ENCODE measurements around the gene RBFA. TPM values are rescaled to one million over a fixed set of nuclear protein-coding genes. Genes with fewer than 3 reads are reported as not detected.
"Not testable (repeated sequence)": the region's sequence is repeated elsewhere in the genome, so short reads cannot be mapped to it uniquely, and the experiment has no call there.

Gene RBFA
- total RNA-seq, 3 donors from 2014 or later = 35.2 to 42.3 (median 40.5) TPM

DNA sequence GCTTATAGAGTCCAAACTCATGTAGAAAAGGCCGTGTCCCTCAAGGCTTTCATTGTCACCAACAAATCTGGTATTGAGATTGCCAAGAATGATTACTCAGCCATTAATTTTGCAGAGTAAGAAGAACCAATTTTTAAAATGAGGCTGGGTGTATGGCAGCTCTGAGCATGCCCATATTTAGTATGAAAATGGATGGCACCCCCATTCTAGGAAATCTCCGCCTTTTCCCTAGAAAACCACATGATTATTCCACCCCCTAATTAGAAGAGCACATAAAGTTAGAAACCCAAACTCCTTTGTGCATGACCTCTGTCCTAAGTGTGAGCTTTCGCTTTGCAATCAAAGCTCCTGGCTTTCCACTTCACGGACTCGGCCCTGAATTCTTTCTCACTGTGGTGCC lies 31.8 kb upstream of the RBFA start:
- Histone ChIP-seq H3K4me3 (no peak overlapping the region), H3K36me3 (no peaks in the 10 kb centered on the region), H3K9me3 (peaks cover 15 to 17% of the 10 kb centered on the region in 2 donors), H3K27ac (no peak overlapping the region), H3K4me1 (no peaks in the 10 kb centered on the region), H3K27me3 (no peaks in the 10 kb centered on the region)
- intact Hi-C loops (cut with DNase I; ENCODE audit: low total_unique reads) = no loop called here
- TF ChIP-seq POLR2AphosphoS5 (IDR thresholded peaks at IDR 0.05) (no peak), POLR2A (IDR thresholded peaks at IDR 0.05) (no peak)
- TF ChIP-seq, protein P1, sequence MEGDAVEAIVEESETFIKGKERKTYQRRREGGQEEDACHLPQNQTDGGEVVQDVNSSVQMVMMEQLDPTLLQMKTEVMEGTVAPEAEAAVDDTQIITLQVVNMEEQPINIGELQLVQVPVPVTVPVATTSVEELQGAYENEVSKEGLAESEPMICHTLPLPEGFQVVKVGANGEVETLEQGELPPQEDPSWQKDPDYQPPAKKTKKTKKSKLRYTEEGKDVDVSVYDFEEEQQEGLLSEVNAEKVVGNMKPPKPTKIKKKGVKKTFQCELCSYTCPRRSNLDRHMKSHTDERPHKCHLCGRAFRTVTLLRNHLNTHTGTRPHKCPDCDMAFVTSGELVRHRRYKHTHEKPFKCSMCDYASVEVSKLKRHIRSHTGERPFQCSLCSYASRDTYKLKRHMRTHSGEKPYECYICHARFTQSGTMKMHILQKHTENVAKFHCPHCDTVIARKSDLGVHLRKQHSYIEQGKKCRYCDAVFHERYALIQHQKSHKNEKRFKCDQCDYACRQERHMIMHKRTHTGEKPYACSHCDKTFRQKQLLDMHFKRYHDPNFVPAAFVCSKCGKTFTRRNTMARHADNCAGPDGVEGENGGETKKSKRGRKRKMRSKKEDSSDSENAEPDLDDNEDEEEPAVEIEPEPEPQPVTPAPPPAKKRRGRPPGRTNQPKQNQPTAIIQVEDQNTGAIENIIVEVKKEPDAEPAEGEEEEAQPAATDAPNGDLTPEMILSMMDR (IDR thresholded peaks at IDR 0.05) = no peak
- no peak for DNase-seq (ENCODE audit: low spot score in 2 of 2)

DNA sequence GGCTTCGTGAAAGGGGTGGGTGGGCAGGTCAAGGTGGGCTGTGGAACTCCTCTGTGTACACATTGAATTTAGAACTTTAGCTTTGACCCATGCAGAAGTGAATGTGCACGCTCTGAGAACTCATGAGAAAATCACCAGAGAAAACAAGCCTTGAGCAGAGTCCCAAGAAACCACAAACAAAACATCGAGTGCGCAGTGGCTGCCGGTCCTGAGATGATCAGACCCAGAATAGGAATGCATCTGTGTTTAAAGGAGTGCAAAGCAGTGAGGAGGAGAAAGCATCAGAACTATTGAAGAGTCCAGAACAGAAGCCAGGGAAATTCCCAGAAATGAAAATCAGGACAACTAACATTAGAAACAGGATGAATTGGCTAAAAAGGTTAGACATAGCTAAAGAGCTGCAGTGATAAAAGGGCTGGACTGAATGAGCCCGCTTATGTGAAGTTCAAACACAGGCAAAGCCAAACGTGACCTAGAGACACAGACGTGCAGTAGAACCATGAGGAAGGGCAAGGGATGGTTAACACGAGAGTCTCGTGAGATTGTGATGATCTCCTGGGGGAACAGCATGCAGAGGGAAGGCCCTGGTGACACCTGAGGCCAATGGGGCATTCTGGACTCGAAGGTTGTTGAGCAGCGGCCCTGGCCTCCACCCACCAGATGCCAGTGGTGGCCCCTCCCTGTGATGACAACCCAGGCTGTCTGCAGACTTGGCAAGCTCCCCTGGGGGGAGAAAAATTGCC lies 29.5 kb upstream of the RBFA start:
- Histone ChIP-seq H3K27ac (no peak overlapping the region), H3K27me3 (no peaks in the 10 kb centered on the region), H3K9me3 (peaks cover 27 to 32% of the 10 kb centered on the region in 2 donors), H3K4me3 (no peak overlapping the region), H3K4me1 (no peaks in the 10 kb centered on the region), H3K36me3 (no peaks in the 10 kb centered on the region)
- intact Hi-C loops (cut with DNase I; ENCODE audit: low total_unique reads) = no loop called here
- DNase-seq (ENCODE audit: low spot score in 2 of 2) = no peak
- TF ChIP-seq, protein P1 (IDR thresholded peaks at IDR 0.05) = no peak
- TF ChIP-seq POLR2AphosphoS5 (IDR thresholded peaks at IDR 0.05) (no peak), POLR2A (IDR thresholded peaks at IDR 0.05) (no peak)

DNA sequence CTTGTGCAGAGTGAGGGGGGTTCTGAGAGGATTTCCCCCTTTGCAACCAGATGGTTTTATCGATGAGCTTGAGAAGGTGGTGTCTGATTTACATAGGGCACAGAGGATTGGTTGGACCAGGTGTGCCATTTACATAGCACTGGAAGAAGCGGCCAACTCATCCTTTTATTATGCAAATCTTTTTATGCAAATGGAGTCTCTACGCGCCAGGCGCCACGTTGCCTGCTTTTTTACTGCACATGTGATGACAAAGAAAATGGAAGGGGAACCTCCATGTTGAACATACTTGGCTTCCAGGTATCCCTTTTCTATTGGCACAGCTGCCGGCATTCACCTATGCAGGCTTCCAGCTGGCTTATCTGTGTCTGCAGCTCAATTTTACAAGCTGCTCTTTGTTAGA lies 27.5 kb upstream of the RBFA start:
- intact Hi-C loops (cut with DNase I; ENCODE audit: low total_unique reads) = no loop called here
- Histone ChIP-seq H3K4me3 (no peak overlapping the region), H3K4me1 (no peaks in the 10 kb centered on the region), H3K9me3 (peaks cover 23 to 31% of the 10 kb centered on the region in 2 donors), H3K36me3 (no peaks in the 10 kb centered on the region), H3K27ac (no peak overlapping the region), H3K27me3 (no peaks in the 10 kb centered on the region)
- TF ChIP-seq POLR2A (IDR thresholded peaks at IDR 0.05) = no peak
- no peak for TF ChIP-seq POLR2AphosphoS5 (IDR thresholded peaks at IDR 0.05)
- TF ChIP-seq, protein P1 (IDR thresholded peaks at IDR 0.05) = no peak
- no peak for DNase-seq (ENCODE audit: low spot score in 2 of 2)

DNA sequence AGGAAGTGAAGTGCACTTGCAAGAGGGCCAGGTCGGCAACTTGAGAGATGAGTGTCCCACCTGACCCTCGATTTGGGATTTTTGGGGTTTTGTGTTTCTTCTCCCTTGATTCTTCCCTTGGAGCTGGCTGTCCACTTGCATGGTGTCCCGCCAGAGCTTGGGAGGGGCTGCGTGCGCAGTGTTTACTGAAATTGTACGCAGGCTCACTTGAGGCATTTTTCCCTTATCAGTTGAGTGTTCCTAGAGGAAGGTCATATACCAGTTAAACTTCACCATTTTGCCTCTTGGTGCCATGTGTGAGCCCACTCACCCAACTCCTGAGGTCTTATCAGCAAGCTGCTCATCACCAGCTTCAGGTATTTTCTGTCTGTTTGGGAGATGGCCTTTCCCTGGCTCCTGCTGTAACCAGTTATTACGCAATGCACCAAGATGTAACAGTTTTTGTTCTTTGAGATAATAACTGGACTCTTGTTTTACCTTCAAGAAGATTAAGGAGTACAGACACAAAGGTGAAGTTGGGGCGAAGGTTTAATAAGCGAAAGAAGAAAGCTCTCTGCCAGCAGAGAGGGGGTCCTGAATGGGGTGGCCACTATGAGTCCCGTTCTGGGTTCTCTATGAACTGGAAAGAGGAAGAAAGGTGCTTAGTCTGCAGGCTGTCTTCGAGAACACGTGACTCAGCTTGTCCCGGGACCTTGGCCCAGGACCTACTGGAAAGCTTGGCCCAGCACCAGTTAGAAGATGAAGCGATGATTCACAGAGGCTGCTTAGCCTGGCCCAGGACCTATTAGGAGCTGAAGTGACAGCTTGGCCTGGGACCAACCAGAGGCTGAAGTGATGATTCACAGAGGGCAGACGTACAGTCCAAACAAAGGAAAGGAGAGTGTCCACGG lies 24.3 kb upstream of the RBFA start:
- intact Hi-C loops (cut with DNase I; ENCODE audit: low total_unique reads) = no loop called here
- Histone ChIP-seq H3K9me3 (peaks cover 45 to 49% of the 10 kb centered on the region in 2 donors), H3K27me3 (no peaks in the 10 kb centered on the region), H3K27ac (peak overlapping the region; percentile 59 to 60), H3K36me3 (no peaks in the 10 kb centered on the region), H3K4me1 (no peaks in the 10 kb centered on the region), H3K4me3 (no peak overlapping the region)
- TF ChIP-seq POLR2A (IDR thresholded peaks at IDR 0.05) (no peak), POLR2AphosphoS5 (IDR thresholded peaks at IDR 0.05) (no peak)
- TF ChIP-seq, protein P1 (IDR thresholded peaks at IDR 0.05) = no peak
- peak; percentile 84 to 87 for DNase-seq (ENCODE audit: low spot score in 2 of 2)

DNA sequence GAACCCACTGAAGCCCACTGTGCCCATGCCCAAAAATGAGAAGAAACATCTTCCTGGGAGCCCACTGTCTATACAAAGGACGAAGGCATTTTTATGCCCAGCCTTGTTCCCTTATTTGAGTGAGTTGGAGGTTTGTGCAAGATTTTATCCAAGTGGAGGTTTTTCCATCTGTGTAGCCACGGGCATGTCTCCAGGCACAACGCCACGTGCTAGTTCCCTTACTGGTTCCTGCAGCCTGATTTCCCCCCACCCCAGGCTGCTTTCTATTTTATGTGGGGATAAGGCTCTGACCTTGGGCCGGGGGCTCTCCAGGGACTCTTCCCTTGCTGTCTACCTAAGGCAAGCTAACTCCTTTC lies 23.7 kb upstream of the RBFA start:
- H3K27ac ChIP-seq = peak overlapping the region; percentile 49 to 59
- no peak for DNase-seq (ENCODE audit: low spot score in 2 of 2)
- TF ChIP-seq POLR2AphosphoS5 (IDR thresholded peaks at IDR 0.05) (no peak), POLR2A (IDR thresholded peaks at IDR 0.05) (no peak)
- TF ChIP-seq, protein P1 (IDR thresholded peaks at IDR 0.05) = no peak
- H3K4me1 ChIP-seq = no peaks in the 10 kb centered on the region
- H3K36me3 ChIP-seq = no peaks in the 10 kb centered on the region
- H3K27me3 ChIP-seq = no peaks in the 10 kb centered on the region
- intact Hi-C loops (cut with DNase I; ENCODE audit: low total_unique reads) = no loop called here
- peaks cover 45 to 49% of the 10 kb centered on the region in 2 donors for H3K9me3 ChIP-seq
- H3K4me3 ChIP-seq = no peak overlapping the region

DNA sequence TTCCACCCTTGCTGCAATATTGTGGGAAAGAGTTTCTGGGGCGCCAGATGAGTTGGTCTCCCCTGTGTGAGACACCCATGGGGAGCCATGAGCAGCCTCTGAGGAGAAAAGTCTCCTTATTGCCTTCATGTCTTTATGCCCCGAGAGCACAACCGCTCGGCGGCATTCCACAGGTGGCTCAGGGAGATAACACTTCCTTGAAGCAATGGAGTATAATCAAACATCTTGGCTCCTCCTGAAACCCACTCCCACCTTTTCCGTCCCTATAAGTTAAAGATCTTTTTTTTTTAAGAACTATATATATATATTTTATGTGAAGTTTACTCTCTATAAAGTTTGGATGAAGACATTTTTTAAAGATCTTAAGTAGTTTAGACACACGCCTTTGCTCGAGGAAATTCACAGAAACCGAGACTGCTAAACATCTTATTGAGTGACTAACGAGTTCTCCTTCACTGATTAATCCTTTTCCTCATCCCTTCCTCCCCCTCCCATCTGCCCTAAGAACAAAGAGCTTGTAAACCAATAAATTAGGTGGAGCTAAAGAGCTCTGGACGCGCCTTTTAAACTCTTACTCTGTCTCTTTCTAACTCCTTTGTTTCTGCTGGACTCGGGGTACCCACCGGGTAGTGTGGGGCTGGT lies 22.6 kb upstream of the RBFA start:
- intact Hi-C loops (cut with DNase I; ENCODE audit: low total_unique reads); H3K4me3 ChIP-seq; DNase-seq (ENCODE audit: low spot score in 2 of 2); H3K27me3 ChIP-seq; H3K36me3 ChIP-seq; H3K27ac ChIP-seq; H3K4me1 ChIP-seq: not testable (repeated sequence)
- H3K9me3 ChIP-seq = peaks cover 45 to 49% of the 10 kb centered on the region in 2 donors
